ENCODE results near the gene ATP5PB. TPM values are rescaled to one million over a fixed set of nuclear protein-coding genes. Genes with fewer than 3 reads are reported as not detected.

Gene ATP5PB
- total RNA-seq, 1 donor from 2014 or later: 132 TPM

- ATAC-seq (no peak), DNase-seq (no peak)
- Histone ChIP-seq H3K4me1 (peaks cover 11% of the 10 kb centered on the region), H3K27ac (peak overlapping the region; percentile 85), H3K27me3 (no peaks in the 10 kb centered on the region), H3K4me3 (peak overlapping the region; percentile 38), H3K9me3 (no peaks in the 10 kb centered on the region), H3K36me3 (no peaks in the 10 kb centered on the region)
- TF ChIP-seq, protein P1, sequence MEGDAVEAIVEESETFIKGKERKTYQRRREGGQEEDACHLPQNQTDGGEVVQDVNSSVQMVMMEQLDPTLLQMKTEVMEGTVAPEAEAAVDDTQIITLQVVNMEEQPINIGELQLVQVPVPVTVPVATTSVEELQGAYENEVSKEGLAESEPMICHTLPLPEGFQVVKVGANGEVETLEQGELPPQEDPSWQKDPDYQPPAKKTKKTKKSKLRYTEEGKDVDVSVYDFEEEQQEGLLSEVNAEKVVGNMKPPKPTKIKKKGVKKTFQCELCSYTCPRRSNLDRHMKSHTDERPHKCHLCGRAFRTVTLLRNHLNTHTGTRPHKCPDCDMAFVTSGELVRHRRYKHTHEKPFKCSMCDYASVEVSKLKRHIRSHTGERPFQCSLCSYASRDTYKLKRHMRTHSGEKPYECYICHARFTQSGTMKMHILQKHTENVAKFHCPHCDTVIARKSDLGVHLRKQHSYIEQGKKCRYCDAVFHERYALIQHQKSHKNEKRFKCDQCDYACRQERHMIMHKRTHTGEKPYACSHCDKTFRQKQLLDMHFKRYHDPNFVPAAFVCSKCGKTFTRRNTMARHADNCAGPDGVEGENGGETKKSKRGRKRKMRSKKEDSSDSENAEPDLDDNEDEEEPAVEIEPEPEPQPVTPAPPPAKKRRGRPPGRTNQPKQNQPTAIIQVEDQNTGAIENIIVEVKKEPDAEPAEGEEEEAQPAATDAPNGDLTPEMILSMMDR (IDR thresholded peaks at IDR 0.05): no peak
- intact Hi-C loops (cut with DNase I): no loop called here
Observed at GRCh38 chr1:111476214-111476613, 26.9 kb downstream of the ATP5PB start.

- intact Hi-C loops (cut with DNase I): no loop called here
- Histone ChIP-seq H3K27me3 (no peaks in the 10 kb centered on the region), H3K4me3 (peak overlapping the region; percentile 38), H3K9me3 (no peaks in the 10 kb centered on the region), H3K27ac (peak overlapping the region; percentile 85), H3K4me1 (peaks cover 12% of the 10 kb centered on the region), H3K36me3 (no peaks in the 10 kb centered on the region)
- DNase-seq: no peak
- ATAC-seq: peak; percentile 57
- TF ChIP-seq, protein P1 (IDR thresholded peaks at IDR 0.05): no peak
Observed at GRCh38 chr1:111476761-111477309, 27.6 kb downstream of the ATP5PB start.

- ATAC-seq: peak; percentile 16
- Histone ChIP-seq H3K9me3 (no peaks in the 10 kb centered on the region), H3K4me1 (peaks cover 13% of the 10 kb centered on the region), H3K36me3 (no peaks in the 10 kb centered on the region), H3K27me3 (no peaks in the 10 kb centered on the region), H3K4me3 (no peak overlapping the region), H3K27ac (no peak overlapping the region)
- no peak for DNase-seq
- TF ChIP-seq, protein P1 (IDR thresholded peaks at IDR 0.05): no peak
- intact Hi-C loops (cut with DNase I): loop anchor here (10.0 kb wide), 1 partner anchor 274 kb away; the partner anchor contains the start of gene DDX20
Observed at GRCh38 chr1:111480674-111481073, 31.4 kb downstream of the ATP5PB start.

DNA sequence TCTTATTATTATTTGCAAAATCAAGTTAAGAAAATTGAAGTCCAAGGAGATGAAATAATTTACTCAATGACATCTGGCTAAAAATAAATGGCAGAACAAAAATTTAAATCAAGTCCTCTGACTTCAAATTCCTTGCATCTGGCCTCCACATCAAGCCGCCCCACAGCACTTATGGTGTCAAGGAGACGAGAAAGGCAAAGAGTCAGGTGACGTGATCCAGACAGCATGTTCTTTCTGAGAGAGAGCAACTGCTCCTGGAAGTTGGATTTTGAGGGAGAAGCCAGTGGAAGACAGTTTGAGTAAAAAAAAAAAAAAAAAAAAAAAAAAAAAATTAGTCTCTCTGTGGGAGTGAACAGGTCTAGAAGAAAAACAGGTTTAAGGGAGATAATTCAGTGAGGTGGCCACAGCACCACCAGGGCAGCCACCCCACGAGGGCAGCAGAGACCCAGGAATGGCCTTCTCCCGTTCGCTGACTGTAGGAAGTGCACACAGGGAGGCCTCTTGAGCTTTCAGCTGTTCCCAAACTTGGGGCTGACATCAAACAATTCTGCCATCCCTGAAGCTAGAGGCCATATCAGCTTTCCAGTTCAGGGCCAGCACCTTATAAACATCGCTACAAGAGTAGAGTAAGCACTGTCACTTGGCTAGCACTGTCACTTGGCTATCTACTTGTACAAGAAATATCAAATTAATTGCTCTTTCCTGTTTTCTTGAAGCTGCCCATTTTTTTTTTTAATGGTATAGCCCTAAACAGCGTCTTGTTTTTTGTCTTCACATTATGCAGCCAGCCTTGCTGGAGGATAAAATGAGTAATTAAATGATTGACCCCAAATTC, 32.3 kb downstream of the ATP5PB start:
- ATAC-seq (peak; percentile 97), DNase-seq (peak; percentile 90)
- Histone ChIP-seq H3K27me3 (no peaks in the 10 kb centered on the region), H3K4me1 (peaks cover 13% of the 10 kb centered on the region), H3K9me3 (no peaks in the 10 kb centered on the region), H3K4me3 (no peak overlapping the region), H3K27ac (no peak overlapping the region), H3K36me3 (no peaks in the 10 kb centered on the region)
- TF ChIP-seq, protein P1 (IDR thresholded peaks at IDR 0.05): peak; percentile 68
- intact Hi-C loops (cut with DNase I): loop anchor here (10.0 kb wide), 1 partner anchor 273 kb away; the partner anchor contains the start of gene DDX20

DNA sequence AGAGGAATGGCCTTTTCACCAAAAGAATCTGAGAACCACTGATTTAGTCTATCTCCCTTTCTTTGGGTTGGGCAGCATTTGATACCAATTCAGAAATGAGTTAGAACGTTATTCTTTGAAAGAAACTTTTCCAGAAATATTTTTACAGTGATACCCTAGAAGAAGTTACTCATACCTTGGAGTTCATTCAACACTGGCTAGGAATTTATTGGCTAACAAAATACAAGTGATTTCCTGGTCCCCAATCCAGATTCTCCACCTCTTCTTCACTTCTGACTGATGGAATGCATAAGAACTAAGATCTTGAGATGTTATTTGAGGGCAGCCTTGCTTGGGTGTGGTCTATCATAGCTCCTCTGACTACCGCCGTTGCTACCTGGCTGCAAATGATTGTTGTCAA, 33.9 kb downstream of the ATP5PB start:
- peaks cover 13% of the 10 kb centered on the region for H3K4me1 ChIP-seq
- intact Hi-C loops (cut with DNase I): loop anchor here (10.0 kb wide), 1 partner anchor 272 kb away; the partner anchor contains the start of gene DDX20

More for the DNA sequence above, 33.9 kb downstream of the ATP5PB start:
- Histone ChIP-seq H3K36me3 (no peaks in the 10 kb centered on the region), H3K27me3 (no peaks in the 10 kb centered on the region), H3K4me3 (no peak overlapping the region), H3K27ac (no peak overlapping the region), H3K9me3 (no peaks in the 10 kb centered on the region)
- DNase-seq (no peak), ATAC-seq (no peak)
- TF ChIP-seq, protein P1 (IDR thresholded peaks at IDR 0.05): no peak
